Right atrium auricular region (tissue), 2 donors: ENCODE measurements around the gene USP31. TPM values are rescaled to one million over a fixed set of nuclear protein-coding genes. Genes with fewer than 3 reads are reported as not detected.

Experiments used
- DNase-seq: peaks from one replicate; pipeline ENCODE4 v3.0.0-alpha.2; 2019; ENCODE audit warnings: low spot score
- H3K27ac ChIP-seq, 2 donors: fragments of 200-600 bp; sonication (generic); 1 replicate in 1 of 2; 2 replicates in 1 of 2; pipeline ENCODE4 v1.5.1; 2016 to 2019
- H3K27me3 ChIP-seq, 2 donors: fragments of 200-600 bp; sonication (generic); one replicate each; pipeline versions ENCODE4 v1.5.1 to v1.6.0; 2017 to 2019
- H3K36me3 ChIP-seq: fragments of 200-600 bp; sonication (generic); one replicate; pipeline ENCODE4 v1.5.1; 2016
- H3K4me1 ChIP-seq, 2 donors: fragments of 200-600 bp; sonication (generic); one replicate each; pipeline versions ENCODE4 v1.5.1 to v1.6.0; 2017 to 2019
- H3K4me3 ChIP-seq, 2 donors: fragments of 200-600 bp; sonication (generic); 1 replicate in 1 of 2; 2 replicates in 1 of 2; pipeline ENCODE4 v1.5.1; 2017 to 2019; ENCODE audit warnings: mild to moderate bottlenecking in 1 of 2, moderate library complexity in 1 of 2
- H3K9me3 ChIP-seq, 2 donors: fragments of 200-600 bp; sonication (generic); one replicate each; pipeline ENCODE4 v1.5.1; 2019
- total RNA-seq, 2 donors: library from RNA; depleted of rRNA; stranded (reverse); fragments of >200 nt; gene quantifications; one replicate each; pipeline ENCODE4 v1.1.0, GENCODE V29; 2016
- TF ChIP-seq, protein P1 (sequence below), 2 donors: fragments of 200-600 bp; sonication (generic); IDR thresholded peaks; one replicate each; pipeline ENCODE4 v1.5.1; 2019; ENCODE audit warnings: antibody characterized with exemption in 2 of 2

The USP31 gene
- total RNA-seq, 2 donors from 2014 or later, result 19.7 to 29.0 TPM

DNA sequence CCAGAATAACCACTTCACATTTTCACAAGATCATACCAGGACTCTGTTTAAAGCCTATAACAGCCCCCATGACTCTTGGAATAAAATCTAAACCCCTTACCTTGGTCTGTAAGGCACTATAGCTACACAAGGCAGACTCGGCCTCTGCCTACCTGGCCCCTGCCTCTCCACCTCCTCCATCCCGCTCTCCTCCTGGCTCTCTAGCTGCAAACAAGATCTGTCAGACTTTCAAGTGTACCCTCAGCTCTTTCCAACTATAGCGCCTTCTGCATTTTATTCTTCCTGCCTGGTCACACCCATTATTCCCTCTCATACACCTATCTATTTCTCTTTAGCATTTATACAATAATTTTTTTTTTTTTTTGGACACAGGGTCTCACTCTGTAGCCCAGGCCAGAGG is 8.2 kb downstream of the USP31 start:
- peaks cover 0 to 60% of the 10 kb centered on the region in 2 donors for H3K4me1 ChIP-seq
- no peak for DNase-seq
- no peaks in the 10 kb centered on the region for H3K36me3 ChIP-seq
- TF ChIP-seq, protein P1, sequence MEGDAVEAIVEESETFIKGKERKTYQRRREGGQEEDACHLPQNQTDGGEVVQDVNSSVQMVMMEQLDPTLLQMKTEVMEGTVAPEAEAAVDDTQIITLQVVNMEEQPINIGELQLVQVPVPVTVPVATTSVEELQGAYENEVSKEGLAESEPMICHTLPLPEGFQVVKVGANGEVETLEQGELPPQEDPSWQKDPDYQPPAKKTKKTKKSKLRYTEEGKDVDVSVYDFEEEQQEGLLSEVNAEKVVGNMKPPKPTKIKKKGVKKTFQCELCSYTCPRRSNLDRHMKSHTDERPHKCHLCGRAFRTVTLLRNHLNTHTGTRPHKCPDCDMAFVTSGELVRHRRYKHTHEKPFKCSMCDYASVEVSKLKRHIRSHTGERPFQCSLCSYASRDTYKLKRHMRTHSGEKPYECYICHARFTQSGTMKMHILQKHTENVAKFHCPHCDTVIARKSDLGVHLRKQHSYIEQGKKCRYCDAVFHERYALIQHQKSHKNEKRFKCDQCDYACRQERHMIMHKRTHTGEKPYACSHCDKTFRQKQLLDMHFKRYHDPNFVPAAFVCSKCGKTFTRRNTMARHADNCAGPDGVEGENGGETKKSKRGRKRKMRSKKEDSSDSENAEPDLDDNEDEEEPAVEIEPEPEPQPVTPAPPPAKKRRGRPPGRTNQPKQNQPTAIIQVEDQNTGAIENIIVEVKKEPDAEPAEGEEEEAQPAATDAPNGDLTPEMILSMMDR (IDR thresholded peaks at IDR 0.05), result no peak
- no peak overlapping the region for H3K4me3 ChIP-seq
- H3K27me3 ChIP-seq, result no peaks in the 10 kb centered on the region
- H3K9me3 ChIP-seq, result peaks cover 0 to 23% of the 10 kb centered on the region in 2 donors
- peak overlapping the region; percentile 65 to 80 for H3K27ac ChIP-seq

DNA sequence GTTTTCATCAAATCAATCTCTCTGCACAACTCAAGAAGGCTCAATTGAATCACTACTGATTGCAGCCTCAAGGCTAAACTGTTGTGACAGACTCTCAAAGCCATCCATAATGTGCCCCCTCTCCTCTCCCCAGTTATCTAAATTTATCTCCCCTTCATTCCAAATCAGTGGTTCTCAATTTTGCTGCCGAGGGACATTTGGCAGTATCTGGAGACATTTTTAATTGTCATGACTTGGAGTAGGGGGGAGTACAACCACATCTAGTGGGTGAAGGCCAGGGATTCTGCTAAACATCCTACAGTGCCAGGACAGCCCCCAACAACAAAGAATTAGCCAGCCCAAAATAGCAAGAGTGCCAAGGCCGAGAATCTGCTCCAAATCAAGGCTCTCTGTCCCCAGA is 9.1 kb downstream of the USP31 start:
- peaks cover 0 to 50% of the 10 kb centered on the region in 2 donors for H3K4me1 ChIP-seq
- H3K36me3 ChIP-seq, result no peaks in the 10 kb centered on the region
- TF ChIP-seq, protein P1 (IDR thresholded peaks at IDR 0.05), result no peak
- H3K4me3 ChIP-seq, result no peak overlapping the region
- no peaks in the 10 kb centered on the region for H3K27me3 ChIP-seq
- DNase-seq, result no peak
- peak overlapping the region; percentile 65 to 80 for H3K27ac ChIP-seq
- peaks cover 0 to 32% of the 10 kb centered on the region in 2 donors for H3K9me3 ChIP-seq

DNA sequence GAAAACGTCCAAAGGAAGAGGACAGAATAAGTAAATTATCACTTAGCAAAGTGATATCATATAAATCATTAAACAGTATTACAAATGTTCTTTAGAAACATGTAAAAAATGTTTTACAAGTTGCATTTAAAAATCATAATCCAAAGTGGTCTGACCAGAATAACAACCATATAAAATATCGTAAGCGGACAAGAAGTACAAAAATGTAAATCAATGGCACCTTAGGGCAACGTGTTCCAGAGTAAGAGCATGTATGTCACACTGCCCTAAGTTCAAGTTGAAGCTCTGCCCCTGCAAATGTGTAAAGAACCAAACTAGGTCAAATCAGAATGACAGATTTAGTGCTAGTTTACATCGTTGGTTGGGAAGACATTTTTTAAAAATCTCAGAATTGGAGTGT is 11.4 kb downstream of the USP31 start:
- peaks cover 0 to 32% of the 10 kb centered on the region in 2 donors for H3K9me3 ChIP-seq
- H3K27ac ChIP-seq, result no peak overlapping the region
- H3K4me3 ChIP-seq, result no peak overlapping the region
- no peaks in the 10 kb centered on the region for H3K27me3 ChIP-seq
- DNase-seq, result no peak
- TF ChIP-seq, protein P1 (IDR thresholded peaks at IDR 0.05), result no peak
- H3K4me1 ChIP-seq, result peaks cover 0 to 44% of the 10 kb centered on the region in 2 donors
- H3K36me3 ChIP-seq, result no peaks in the 10 kb centered on the region

DNA sequence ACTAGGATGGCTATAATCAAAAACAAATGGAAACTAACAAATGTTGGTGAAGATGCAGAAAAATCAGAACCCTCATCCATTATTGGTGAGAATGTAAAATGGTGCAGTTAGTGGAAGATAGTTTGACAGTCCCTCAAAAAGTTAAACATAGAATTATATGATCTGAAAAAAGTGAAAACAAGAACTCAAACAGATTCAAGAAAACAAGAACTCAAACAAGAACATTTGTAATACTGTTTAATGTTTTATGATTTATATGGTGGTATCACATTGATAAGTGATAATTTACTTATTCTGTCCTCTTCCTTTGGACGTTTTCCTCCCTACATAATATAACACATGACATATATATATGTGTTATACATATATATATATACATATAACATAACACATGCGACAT is 12.0 kb downstream of the USP31 start:
- peaks cover 0 to 32% of the 10 kb centered on the region in 2 donors for H3K9me3 ChIP-seq
- no peak overlapping the region for H3K4me3 ChIP-seq
- no peaks in the 10 kb centered on the region for H3K36me3 ChIP-seq
- TF ChIP-seq, protein P1 (IDR thresholded peaks at IDR 0.05), result no peak
- H3K4me1 ChIP-seq, result peaks cover 0 to 45% of the 10 kb centered on the region in 2 donors
- H3K27ac ChIP-seq, result no peak overlapping the region
- no peaks in the 10 kb centered on the region for H3K27me3 ChIP-seq
- DNase-seq, result no peak

DNA sequence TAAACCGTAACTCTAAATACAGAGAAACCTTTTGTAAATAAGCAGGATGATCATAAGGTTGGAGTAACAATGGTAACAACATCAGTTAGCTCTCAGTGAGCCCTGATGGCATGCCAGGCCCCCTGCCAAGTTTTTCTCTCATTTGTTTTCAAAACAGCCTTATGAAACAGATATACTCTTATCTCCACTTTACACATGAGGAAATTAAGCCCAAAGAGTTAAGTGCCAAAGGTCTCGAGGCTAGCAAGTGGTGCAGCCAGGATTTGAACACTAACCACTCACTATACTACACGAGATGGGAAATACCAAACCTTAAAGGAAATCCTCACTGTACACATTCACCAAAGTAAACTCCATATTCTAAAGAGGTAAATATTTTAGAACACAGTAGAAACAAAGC is 15.0 kb downstream of the USP31 start:
- no peak for DNase-seq
- Histone ChIP-seq H3K36me3 (no peaks in the 10 kb centered on the region), H3K4me3 (no peak overlapping the region), H3K4me1 (peaks cover 0 to 49% of the 10 kb centered on the region in 2 donors), H3K9me3 (peaks cover 0 to 32% of the 10 kb centered on the region in 2 donors), H3K27me3 (no peaks in the 10 kb centered on the region), H3K27ac (peak overlapping the region; percentile 80 to 94)
- TF ChIP-seq, protein P1 (IDR thresholded peaks at IDR 0.05), result no peak
